H9 (cell line): ENCODE data around the gene S100A8. TPM values are rescaled to one million over a fixed set of nuclear protein-coding genes. Genes with fewer than 3 reads are reported as not detected.
A peak's percentile ranks its signal among the peaks of the same experiment; 100 is the strongest.

ENCODE experiments used
- DNase-seq: peaks from one replicate; pipeline ENCODE4 v3.0.0-alpha.2; 2017
- H2AFZ ChIP-seq: one replicate; pipeline ENCODE4 v1.6.1; 2013; ENCODE audit warnings: mild to moderate bottlenecking, low read length, control low read depth, moderate library complexity
- H2AK5ac ChIP-seq: 2 replicates; pipeline ENCODE4 v1.6.1; 2013; ENCODE audit warnings: low read length, control low read depth, mixed read lengths; ENCODE audit not compliant: insufficient read length
- H2BK120ac ChIP-seq: one replicate; pipeline ENCODE4 v1.6.1; 2013; ENCODE audit warnings: low read depth, mild to moderate bottlenecking, low read length, control low read depth, inconsistent platforms; ENCODE audit not compliant: poor library complexity, severe bottlenecking
- H2BK12ac ChIP-seq: 2 replicates; pipeline ENCODE4 v1.6.1; 2013; ENCODE audit warnings: low read length, control low read depth, mixed read lengths, low read depth; ENCODE audit not compliant: insufficient read length
- H2BK15ac ChIP-seq: 2 replicates; pipeline ENCODE4 v1.6.1; 2013; ENCODE audit warnings: low read depth, low read length, control low read depth
- H2BK20ac ChIP-seq: one replicate; pipeline ENCODE4 v1.6.1; 2013; ENCODE audit warnings: low read depth, mild to moderate bottlenecking, low read length, control low read depth, inconsistent platforms; ENCODE audit not compliant: poor library complexity, severe bottlenecking
- H2BK5ac ChIP-seq: 2 replicates; pipeline ENCODE4 v1.6.1; 2013; ENCODE audit warnings: low read length, control low read depth, mixed read lengths; ENCODE audit not compliant: insufficient read length
- H3K14ac ChIP-seq: 2 replicates; pipeline ENCODE4 v1.6.1; 2013; ENCODE audit warnings: low read length, control low read depth; ENCODE audit not compliant: insufficient read depth
- H3K18ac ChIP-seq: 2 replicates; pipeline ENCODE4 v1.6.1; 2013; ENCODE audit warnings: low read depth, mild to moderate bottlenecking, mixed read lengths, low read length, control low read depth; ENCODE audit not compliant: insufficient read length
- H3K23ac ChIP-seq: 2 replicates; pipeline ENCODE4 v1.6.1; 2013; ENCODE audit warnings: low read length, control low read depth, mixed read lengths, low read depth; ENCODE audit not compliant: insufficient read length
- H3K23me2 ChIP-seq: 2 replicates; pipeline ENCODE4 v1.6.1; 2013; ENCODE audit warnings: low read depth, mild to moderate bottlenecking, mixed read lengths, low read length, control low read depth; ENCODE audit not compliant: insufficient read length, poor library complexity, severe bottlenecking
- H3K27ac ChIP-seq: 2 replicates; pipeline ENCODE4 v1.5.1; 2013; ENCODE audit warnings: low read length, control low read depth, mixed read lengths, low read depth; ENCODE audit not compliant: insufficient read length
- H3K27me3 ChIP-seq: 2 replicates; pipeline ENCODE4 v1.6.1; 2013; ENCODE audit warnings: low read length, control low read depth, inconsistent platforms; ENCODE audit not compliant: insufficient read depth
- H3K4ac ChIP-seq: 2 replicates; pipeline ENCODE4 v1.6.1; 2013; ENCODE audit warnings: low read depth, mild to moderate bottlenecking, control low read depth, inconsistent platforms, low read length, moderate library complexity
- H3K4me1 ChIP-seq: 2 replicates; pipeline ENCODE4 v1.6.1; 2013; ENCODE audit warnings: low read length, control low read depth, inconsistent platforms; ENCODE audit not compliant: insufficient read depth
- H3K4me2 ChIP-seq: 2 replicates; pipeline ENCODE4 v1.6.1; 2013; ENCODE audit warnings: low read length, control low read depth, mixed read lengths; ENCODE audit not compliant: insufficient read length, insufficient read depth
- H3K56ac ChIP-seq: 2 replicates; pipeline ENCODE4 v1.6.1; 2013; ENCODE audit warnings: low read depth, mild to moderate bottlenecking, mixed read lengths, low read length, control low read depth; ENCODE audit not compliant: insufficient read length
- H3K79me1 ChIP-seq: 2 replicates; pipeline ENCODE4 v1.6.1; 2013; ENCODE audit warnings: low read depth, mild to moderate bottlenecking, moderate library complexity, low read length, control low read depth, inconsistent platforms; ENCODE audit not compliant: insufficient read depth, poor library complexity, severe bottlenecking
- H3K79me2 ChIP-seq: 2 replicates; pipeline ENCODE4 v1.6.1; 2013; ENCODE audit warnings: low read length, control low read depth, inconsistent platforms; ENCODE audit not compliant: insufficient read depth
- H3K9ac ChIP-seq: 2 replicates; pipeline ENCODE4 v1.6.1; 2013; ENCODE audit warnings: low read length, control low read depth, mixed read lengths; ENCODE audit not compliant: insufficient read length; ENCODE audit errors: extremely low read depth
- H3K9me3 ChIP-seq: one replicate; pipeline ENCODE4 v1.6.1; 2013; ENCODE audit warnings: low read depth, low read length, inconsistent platforms; ENCODE audit not compliant: control insufficient read depth
- H3T11ph ChIP-seq: one replicate; pipeline ENCODE4 v1.6.1; 2013; ENCODE audit warnings: mild to moderate bottlenecking, low read length, control low read depth, inconsistent platforms
- H4K20me1 ChIP-seq: one replicate; pipeline ENCODE4 v1.6.1; 2013; ENCODE audit not compliant: control insufficient read depth, insufficient read length, insufficient read depth
- H4K5ac ChIP-seq: 2 replicates; pipeline ENCODE4 v1.6.1; 2013; ENCODE audit warnings: low read depth, mild to moderate bottlenecking, mixed read lengths, low read length, control low read depth; ENCODE audit not compliant: insufficient read length
- H4K8ac ChIP-seq: replicated peaks from 2 replicates; pipeline ENCODE4 v1.6.1; 2013; ENCODE audit warnings: low read length, control low read depth, mixed read lengths, low read depth; ENCODE audit not compliant: insufficient read length
- H4K91ac ChIP-seq: 2 replicates; pipeline ENCODE4 v1.6.1; 2013; ENCODE audit warnings: low read depth, mild to moderate bottlenecking, moderate library complexity, mixed read lengths, low read length, control low read depth; ENCODE audit not compliant: insufficient read length
- H3K27ac Mint-ChIP-seq, 3 experiments: 2 replicates in 2 of 3; 3 replicates in 1 of 3; pipeline ENCODE4 v1.8.0; 2020 to 2021; ENCODE audit warnings: mixed read lengths in 3 of 3, mild to moderate bottlenecking in 1 of 3, moderate library complexity in 1 of 3
- H3K27me3 Mint-ChIP-seq: 2 replicates; pipeline ENCODE4 v1.8.0; 2021; ENCODE audit warnings: low read depth, mild to moderate bottlenecking, moderate library complexity, mixed read lengths
- H3K36me3 Mint-ChIP-seq, 3 experiments: 2 replicates in 2 of 3; 3 replicates in 1 of 3; pipeline ENCODE4 v1.8.0; 2020 to 2021; ENCODE audit warnings: low read depth in 3 of 3, mixed read lengths in 3 of 3; ENCODE audit not compliant: insufficient read depth in 1 of 3
- H3K4me1 Mint-ChIP-seq, 2 experiments: 2 replicates each; pipeline ENCODE4 v1.8.0; 2020; ENCODE audit warnings: mixed read lengths in 2 of 2
- H3K4me3 Mint-ChIP-seq, 2 experiments: 2 replicates in 1 of 2; 3 replicates in 1 of 2; pipeline ENCODE4 v1.8.0; 2020 to 2021; ENCODE audit warnings: mild to moderate bottlenecking in 2 of 2, mixed read lengths in 2 of 2, moderate library complexity in 1 of 2
- H3K9me3 Mint-ChIP-seq, 2 experiments: 2 replicates in 1 of 2; 3 replicates in 1 of 2; pipeline ENCODE4 v1.8.0; 2020; ENCODE audit warnings: mild to moderate bottlenecking in 2 of 2, mixed read lengths in 2 of 2, moderate library complexity in 1 of 2
- WGBS: extraction: QIAGEN DNeasy Blood & Tissue Kit; methylation state at CpG from one replicate; pipeline ENCODE4 v1.1.7; 2013; ENCODE audit warnings: missing lambda C conversion rate, low lambda C conversion rate, mixed read lengths; ENCODE audit not compliant: insufficient read length; ENCODE audit errors: extremely low coverage; 5-methylcytosine and 5-hydroxymethylcytosine counted together
- total RNA-seq: library from RNA; stranded (reverse); gene quantifications from 2 replicates; pipeline ENCODE4 v1.2.1, GENCODE V29; 2021
- TF ChIP-seq, protein P1 (sequence below): fragments of 200-600 bp; sonication (generic); conservative IDR thresholded peaks from 3 replicates; pipeline ENCODE4 v1.8.0; 2021; ENCODE audit warnings: antibody characterized with exemption, mild to moderate bottlenecking

The S100A8 gene
- total RNA-seq, 1 experiment from 2014 or later = not detected

DNA sequence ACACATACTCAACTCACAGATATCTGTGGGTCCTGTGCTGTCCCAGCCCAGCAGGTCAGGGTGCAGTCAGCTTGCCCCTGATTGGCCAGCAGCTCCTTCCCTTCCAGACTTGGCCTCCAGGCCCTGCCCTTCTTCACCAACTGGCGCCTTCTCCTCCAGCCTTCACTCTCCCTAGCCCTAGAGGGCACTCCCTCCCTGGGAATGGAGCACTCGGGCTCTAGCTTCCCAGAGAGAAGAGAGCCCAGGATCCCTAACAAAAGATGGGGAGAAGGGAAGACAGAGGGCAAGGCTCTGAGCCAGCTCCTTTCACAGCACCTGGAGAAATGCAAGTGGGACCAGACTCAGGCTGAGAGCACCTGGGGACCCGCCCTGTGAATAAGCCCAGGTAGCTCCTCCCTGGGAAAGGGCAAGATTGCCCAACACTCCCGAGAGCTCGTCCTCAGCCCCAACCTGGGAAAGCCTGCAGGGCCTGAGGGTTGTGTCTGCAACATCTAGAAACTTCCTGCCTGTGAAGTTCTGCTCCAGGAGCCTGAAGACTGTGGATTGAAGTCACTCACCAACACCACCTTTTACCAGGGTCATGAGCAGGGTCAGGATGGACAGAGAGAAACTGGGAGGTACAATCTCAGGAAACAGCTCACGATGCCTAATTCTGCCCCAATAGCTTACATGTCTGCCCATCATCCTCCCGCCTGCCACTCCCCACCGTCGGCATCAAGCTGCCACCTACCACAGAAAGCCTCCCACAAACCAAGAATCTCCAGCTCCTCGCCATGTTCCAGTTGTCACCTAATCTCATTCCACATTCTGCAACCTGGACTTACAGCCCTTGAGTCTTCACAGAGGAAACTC lies 42.1 kb downstream of the S100A8 start, which contains the start of gene PGLYRP4:
Gene PGLYRP4, minus strand, starts transcription at position 331 of the 852 bp plus-strand sequence. CDS start 909 bp downstream, outside the sequence.
- TF ChIP-seq, protein P1, sequence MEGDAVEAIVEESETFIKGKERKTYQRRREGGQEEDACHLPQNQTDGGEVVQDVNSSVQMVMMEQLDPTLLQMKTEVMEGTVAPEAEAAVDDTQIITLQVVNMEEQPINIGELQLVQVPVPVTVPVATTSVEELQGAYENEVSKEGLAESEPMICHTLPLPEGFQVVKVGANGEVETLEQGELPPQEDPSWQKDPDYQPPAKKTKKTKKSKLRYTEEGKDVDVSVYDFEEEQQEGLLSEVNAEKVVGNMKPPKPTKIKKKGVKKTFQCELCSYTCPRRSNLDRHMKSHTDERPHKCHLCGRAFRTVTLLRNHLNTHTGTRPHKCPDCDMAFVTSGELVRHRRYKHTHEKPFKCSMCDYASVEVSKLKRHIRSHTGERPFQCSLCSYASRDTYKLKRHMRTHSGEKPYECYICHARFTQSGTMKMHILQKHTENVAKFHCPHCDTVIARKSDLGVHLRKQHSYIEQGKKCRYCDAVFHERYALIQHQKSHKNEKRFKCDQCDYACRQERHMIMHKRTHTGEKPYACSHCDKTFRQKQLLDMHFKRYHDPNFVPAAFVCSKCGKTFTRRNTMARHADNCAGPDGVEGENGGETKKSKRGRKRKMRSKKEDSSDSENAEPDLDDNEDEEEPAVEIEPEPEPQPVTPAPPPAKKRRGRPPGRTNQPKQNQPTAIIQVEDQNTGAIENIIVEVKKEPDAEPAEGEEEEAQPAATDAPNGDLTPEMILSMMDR = 0 out of 3 replicates have a peak, but pooled peaks have one; percentile 8
- H3K56ac ChIP-seq = no peak within 1 kb of the TSS
- H2BK20ac ChIP-seq = no peak within 1 kb of the TSS
- H3K27me3 ChIP-seq = no peaks in the 10 kb centered on the region
- no peaks in the 10 kb centered on the region; a peak in 1 of 7 replicates for H3K36me3 Mint-ChIP-seq
- H3T11ph ChIP-seq = no peak within 1 kb of the TSS
- H3K18ac ChIP-seq = no peak within 1 kb of the TSS
- DNase-seq = peak; percentile 58
- H3K27ac Mint-ChIP-seq = no peak within 1 kb of the TSS; a peak in 1 of 7 replicates
- H3K4ac ChIP-seq = no peak within 1 kb of the TSS
- no peak within 1 kb of the TSS for H3K27ac ChIP-seq
- no CpG with 5 or more reads among the region's 10 CpGs for WGBS
- H2AK5ac ChIP-seq = no peak within 1 kb of the TSS
- H2AFZ ChIP-seq = no peak within 1 kb of the TSS
- no peak within 1 kb of the TSS for H2BK12ac ChIP-seq
- no peaks in the 10 kb centered on the region for H3K4me1 ChIP-seq
- H4K91ac ChIP-seq = no peak within 1 kb of the TSS
- H3K79me1 ChIP-seq = no peaks in the 10 kb centered on the region
- H3K4me2 ChIP-seq = no peak within 1 kb of the TSS
- H2BK5ac ChIP-seq = no peak within 1 kb of the TSS
- no peak within 1 kb of the TSS for H2BK15ac ChIP-seq
- no peaks in the 10 kb centered on the region for H3K23me2 ChIP-seq
- no peak within 1 kb of the TSS for H4K5ac ChIP-seq
- no peak within 1 kb of the TSS for H3K9ac ChIP-seq
- no peaks in the 10 kb centered on the region for H3K79me2 ChIP-seq
- H3K27me3 Mint-ChIP-seq = peaks cover 30% of the 10 kb centered on the region
- peaks cover 0 to 1% of the 10 kb centered on the region in 2 experiments; a peak in 1 of 4 replicates for H3K4me1 Mint-ChIP-seq
- no peaks in the 10 kb centered on the region for H3K9me3 ChIP-seq
- H2BK120ac ChIP-seq = no peak within 1 kb of the TSS
- H3K14ac ChIP-seq = no peak within 1 kb of the TSS
- no peaks in the 10 kb centered on the region for H4K20me1 ChIP-seq
- no peak within 1 kb of the TSS for H4K8ac ChIP-seq
- H3K9me3 Mint-ChIP-seq = no peaks in the 10 kb centered on the region
- H3K4me3 Mint-ChIP-seq = no peak within 1 kb of the TSS
- H3K23ac ChIP-seq = no peak within 1 kb of the TSS
